ENCODE results near the gene RHBDL1.
"Not testable (repeated sequence)": the region's sequence is repeated elsewhere in the genome, so short reads cannot be mapped to it uniquely, and the experiment has no call there.

RHBDL1 gene

DNA sequence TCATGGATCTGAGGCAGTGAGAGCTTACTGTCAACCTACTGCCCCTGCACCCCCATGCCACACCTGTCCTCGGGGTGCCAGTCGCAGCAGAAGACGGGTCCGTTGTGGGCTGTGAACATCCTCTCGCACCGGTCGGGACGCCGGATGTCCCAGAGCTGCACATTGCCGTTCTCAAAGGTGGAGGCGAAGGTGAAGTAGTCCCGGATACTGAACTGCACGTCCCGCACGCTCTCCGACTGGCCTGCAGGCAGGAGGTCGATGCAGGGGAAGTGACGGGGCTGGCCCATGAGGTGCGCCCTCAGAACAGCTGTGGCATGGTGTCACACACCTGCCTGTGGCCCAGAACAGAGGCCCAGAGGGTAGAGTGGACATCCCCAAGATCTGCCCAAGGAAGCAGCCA is 12.0 kb downstream of the RHBDL1 start:
- no peak for DNase-seq

DNA sequence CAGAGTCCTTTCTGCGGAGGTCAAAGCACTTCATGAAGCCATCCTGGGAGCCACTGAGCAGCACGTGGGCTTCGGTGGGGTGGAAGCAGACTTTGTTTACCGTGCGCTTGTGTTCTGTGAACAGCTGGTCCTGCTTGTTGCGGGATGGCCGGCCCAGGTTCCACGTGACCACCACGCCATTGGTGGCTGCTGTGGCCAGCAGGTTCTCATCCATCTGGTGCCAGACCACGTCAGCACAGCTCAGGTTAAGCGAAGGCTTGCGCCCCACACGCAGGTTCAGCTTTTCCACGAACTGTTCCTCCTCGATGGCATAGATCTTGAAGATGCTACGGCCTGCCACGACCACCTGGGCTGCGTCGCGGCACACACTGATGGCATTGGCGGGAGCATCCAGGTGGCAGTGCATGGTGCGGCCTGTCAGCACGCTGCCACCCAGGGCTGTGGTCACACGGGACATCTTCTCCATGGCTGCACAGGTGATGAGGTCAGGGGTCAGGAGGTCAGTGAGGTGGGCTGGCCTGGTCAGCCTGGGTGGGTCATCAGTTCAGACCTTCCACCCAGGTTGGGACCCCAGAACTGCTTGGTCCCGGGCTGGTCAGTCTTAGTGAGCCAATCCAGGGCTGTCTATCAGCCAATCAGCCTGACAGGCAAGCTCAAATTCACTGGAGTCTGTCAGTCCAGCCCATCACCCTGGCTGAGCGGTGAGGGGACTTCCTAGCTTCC is 13.9 kb downstream of the RHBDL1 start:
- DNase-seq: no peak

DNA sequence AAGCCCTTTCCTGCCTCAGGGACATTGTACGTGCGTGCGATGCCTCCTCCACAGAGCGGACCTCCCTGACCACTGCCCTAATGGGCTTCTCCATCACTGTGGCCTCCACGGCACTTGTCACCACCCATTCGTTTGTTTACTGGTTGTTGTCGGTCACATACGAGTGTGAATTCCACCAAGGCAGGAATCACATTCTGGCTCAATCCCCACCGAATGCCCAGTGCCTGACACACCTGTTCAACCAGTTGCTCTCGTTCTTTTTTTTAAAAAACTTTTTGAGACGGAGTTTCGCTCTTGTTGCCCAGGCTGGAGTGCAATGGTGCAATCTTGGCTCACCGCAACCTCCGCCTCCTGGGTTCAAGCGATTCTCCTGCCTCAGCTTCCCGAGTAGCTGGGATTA is 15.8 kb downstream of the RHBDL1 start:
- DNase-seq: not testable (repeated sequence)

DNA sequence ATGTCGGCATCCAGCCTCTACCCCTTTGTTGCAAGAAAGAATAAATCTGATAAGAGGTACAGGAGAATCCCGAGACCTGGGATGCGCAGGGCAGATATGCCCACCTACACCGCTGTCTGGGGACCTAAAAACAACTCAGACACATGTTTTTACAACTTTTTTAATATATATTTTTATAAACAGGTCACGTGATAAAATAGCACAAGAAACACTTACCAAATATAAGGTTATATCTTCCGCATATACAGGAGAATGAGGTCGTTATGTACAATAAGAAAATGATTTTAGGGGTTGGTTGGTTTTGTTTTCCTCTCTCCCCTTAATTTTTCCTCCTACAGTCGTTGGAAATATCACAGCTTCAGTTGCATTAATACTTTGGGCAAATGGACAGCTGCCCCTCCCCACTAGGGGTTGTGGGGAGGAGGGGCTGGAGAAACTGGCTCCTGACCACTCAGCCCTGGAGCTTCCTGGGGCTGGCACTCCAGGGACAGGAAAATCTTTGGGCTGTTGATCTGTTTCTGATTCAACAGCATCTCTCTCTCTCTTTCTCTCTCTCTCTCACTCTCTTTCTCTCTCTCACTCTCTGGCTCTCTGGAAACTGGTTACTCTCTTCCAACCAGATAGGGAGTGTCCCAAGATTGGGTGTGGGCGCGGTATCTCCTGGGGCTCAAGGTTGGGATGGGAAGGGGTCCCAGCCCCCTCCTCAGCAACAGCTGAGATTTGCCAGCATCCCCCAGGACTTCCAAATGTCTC is 17.1 kb downstream of the RHBDL1 start:
- no peak for DNase-seq

DNA sequence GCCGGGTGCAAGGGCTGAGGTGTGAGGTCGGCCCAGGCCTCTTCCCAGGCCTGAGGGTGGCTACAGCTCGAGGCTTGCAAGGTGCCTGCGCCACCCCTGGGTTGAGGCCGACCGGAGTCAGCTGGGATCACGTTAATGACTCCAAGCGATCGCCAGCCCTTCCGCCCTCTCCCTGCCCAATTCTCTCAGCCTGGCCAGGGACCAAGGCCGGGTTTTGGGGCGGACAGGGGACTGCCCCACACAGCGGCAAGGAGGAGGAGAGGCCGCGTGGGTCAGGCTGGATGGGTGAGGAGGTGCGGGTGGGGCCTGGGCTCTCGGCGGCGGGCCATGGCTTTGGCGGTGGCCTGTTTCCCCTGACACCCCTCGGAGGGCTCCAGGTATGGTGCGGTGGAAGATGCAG is 17.9 kb downstream of the RHBDL1 start:
- no peak for DNase-seq

DNA sequence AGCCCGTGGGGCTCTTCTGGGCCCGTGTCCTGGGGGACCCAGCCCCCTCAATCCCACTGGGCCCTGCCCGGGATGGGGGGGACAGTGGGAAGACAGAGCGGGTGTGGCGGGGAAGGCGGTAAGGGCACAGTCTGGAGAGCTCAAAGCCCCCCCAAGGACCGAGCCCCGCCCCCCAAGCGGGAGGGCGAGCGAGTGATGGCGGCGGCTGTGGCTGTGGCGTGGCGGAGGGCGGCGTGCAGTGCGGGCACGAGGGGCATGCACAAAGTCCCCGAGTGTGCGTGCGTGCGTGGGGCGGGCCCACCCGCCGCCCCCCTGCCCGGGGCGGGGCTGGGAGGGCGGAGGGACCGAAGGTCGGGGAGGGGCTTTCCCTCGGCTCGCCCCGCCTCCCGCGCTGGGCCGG is 18.3 kb downstream of the RHBDL1 start:
- DNase-seq: peak in 4 of 6 experiments; percentile 22 to 40 (median 31)

DNA sequence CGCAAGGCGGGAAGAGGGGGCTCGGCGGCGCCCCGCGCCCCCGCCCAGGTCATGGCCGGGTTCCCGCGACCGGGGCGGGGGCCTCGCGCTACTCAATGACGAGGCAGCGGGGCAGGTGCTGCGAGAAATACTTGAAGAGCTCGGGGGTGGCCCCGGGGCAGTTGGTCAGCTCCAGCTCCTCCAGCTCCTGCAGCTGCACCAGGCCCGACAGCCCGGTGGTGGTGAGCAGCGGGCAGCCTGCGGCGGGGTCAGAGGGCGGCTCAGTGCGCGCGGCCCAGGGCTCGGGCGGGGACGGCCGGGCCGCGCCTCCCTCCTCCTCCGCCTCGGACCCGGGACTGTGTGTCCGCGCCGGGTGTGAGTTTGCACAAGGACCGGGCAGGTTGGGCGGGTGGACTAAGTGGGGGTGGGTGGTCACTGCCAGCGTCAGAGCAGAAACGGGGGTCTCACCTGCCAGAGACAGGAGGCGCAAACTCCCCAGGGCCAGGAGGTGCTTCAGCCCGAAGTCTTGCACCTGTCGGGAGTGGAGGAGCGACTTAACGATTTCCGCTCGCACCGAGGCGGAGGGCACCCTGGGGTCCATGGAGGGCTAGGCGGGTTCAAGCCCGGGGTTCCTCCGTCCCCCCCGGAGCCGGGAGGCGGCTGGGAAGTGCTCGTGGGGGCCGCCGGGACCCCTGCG is 18.9 kb downstream of the RHBDL1 start:
- peak in 2 of 6 experiments; percentile 25 to 56 for DNase-seq

DNA sequence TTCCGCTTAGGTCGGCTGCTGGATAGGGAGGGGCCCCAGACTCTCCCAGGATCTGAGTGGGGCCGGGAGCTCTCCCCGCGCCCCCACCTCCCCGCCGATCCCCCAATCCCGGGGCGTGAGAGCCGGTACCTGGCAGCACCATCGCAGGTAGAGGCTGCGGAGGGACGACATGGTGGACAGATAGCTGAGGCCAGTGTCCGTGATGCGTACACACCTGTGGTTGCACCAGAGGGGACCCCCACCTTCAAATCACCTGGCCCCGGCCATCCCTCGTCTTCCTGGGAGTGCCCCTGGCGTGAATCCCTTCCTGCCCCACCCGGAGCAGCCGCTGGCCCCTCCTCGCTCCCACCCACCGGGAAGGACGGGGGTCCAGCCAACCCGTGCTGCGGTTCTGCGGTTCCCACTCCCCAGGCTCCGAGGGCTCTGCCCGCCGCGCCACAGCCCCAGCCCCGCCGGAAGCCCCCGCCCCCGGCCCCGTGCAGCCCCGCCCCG is 19.4 kb downstream of the RHBDL1 start:
- no peak for DNase-seq

DNA sequence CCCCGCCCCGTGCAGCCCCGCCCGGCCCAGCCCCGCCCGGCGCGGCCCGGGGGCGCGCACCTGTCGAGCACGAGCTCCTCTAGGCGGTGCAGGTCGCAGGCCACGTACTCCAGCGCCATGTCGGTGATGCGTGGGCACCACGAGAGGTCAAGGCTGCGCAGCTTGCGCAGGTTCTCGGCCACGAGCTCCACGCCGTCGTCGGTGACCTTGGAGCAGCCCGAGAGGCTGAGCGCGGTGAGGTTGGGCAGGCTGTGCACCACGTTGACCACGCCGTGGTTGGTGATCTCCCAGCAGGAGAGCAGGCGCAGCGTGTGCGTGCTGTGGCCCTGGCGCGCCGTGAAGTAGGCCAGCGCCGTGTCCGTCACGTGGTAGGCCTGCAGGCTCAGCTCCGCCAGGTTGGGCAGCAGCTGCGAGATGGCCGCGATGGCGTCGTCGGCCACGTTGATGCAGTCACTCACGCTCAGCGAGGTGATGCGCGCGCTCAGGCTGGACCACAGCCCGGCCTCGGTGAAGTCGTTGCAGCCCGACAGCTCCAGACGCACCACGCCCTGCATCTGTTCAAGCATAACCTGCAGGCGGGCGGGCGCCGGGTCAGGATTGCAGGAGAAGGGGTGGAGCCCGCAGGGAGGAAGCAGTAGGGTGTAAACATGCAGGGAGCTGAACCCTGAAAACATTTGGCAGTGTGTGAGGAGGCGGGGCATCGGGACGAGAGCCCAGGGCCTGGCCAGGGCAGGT is 20.1 kb downstream of the RHBDL1 start:
- DNase-seq: peak; percentile 61 to 84 (median 71)

DNA sequence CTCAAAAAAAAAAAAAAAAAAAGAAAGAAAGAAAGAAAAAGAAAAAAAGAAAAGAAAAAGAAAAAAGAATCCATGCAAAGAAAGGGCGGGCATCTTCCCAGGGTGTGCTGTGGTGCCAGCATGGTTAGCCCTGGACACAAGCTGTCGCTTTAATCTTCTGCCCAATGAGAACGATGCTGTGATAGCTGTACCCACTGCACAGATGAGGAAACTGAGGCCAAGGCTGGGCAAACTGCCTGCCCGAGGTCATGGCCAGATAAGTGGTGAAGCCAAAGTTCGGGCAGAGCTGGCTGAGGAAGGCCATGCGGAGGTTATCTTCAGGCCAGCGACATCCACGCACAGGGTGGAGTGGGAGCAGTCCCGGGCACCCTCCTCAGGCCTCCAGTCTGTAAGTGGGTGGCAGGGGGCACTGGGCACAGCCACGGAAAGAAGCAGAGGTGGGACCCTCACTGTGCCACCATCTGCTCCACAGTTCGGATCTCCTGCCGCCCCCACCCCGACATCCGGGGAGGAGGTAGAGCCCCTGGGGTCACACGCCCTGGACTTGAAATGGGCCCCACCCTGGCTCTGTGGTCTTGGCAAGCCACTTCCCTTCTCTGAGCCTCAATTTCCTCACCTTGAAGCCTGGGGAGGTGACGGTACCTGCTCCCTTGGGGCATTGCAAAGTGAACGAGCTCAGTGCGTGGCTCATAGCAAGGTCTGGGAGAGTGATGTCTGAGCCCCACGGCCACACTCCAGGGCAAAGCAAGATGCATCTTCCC is 23.6 kb downstream of the RHBDL1 start:
- DNase-seq: no peak

DNA sequence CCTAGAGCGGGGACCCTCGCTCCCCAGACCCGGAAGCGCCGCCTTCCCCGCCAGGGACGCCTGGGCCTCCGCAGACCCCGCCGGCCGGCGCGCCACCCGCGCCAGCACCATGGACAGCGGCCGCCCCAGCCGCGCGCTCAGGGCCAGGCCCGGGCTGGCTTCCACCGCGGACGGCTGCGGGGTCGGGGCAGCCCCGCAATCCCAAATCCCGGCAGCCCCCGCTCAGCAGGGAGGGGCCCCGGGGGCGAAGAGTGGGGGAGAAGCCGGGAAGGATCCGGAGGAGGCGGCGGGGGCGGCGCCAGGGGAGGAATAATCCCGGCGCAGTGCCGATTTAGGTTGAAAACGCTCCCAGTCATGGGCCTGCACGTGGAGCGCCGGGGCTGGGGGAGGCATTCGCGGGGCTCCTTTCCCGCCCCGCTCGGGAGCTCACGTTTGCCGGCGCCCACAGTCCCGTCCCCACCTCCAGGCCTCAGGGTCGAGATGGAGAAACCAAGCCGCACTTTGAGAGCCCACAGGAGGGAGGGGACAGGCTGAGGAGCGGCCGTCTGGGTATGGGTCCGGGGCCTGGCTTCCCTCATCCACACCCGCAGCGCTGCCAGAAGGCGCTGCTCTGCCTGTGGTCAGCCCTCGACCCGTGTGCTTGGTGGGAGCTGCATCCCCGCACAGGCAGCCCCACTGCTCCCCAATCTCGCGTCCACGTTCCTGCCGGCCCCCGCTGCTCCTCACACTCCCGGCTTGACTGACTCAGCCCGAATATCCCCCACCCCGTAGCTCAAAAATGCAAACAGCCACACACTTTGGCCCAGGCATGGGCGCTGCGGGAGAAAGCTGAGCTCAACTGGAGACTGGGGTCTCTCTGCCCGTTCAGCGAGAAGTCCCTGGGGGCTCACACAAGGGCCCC is 25.5 kb downstream of the RHBDL1 start:
- peak; percentile 9 to 69 (median 41) for DNase-seq

DNA sequence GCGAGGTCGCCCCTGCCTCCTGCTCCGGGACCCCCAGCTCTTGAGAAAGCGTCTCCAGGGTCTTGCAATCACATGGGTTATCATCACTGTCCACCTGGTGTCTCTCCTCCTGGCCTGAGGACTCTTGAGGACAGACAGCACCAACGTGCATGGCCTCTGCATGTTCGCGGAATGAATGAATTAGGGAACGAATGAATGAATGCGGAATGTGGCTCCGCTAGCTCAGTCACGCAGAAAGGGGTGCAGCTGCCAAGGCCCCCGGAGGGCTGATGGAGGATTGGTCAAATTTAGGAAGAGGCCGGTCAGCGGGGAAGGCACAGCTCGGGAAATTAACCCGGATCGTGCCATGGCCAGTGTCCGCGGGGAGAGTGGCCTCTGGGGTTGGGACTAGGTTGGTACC is 26.9 kb downstream of the RHBDL1 start:
- no peak for DNase-seq

DNA sequence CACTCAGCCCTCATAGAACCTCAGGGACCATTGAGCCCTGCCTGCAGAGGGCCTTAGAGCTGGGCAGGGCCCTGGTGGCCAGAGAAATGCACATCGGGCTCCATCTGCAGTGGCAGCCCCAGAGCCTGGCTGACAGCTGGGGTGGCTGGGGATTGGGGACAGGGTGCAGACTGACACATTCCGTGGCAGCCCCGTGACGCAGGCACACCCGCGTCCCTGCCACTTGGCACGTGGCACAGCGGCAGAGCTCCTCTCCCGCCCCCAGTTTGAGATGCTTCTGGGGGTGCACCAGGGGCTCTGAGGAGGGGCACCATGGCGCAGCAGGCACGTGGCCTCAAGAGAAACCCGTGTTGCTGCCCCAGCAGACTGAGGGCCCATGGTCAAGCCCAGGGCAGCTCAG is 27.9 kb downstream of the RHBDL1 start:
- DNase-seq: no peak

DNA sequence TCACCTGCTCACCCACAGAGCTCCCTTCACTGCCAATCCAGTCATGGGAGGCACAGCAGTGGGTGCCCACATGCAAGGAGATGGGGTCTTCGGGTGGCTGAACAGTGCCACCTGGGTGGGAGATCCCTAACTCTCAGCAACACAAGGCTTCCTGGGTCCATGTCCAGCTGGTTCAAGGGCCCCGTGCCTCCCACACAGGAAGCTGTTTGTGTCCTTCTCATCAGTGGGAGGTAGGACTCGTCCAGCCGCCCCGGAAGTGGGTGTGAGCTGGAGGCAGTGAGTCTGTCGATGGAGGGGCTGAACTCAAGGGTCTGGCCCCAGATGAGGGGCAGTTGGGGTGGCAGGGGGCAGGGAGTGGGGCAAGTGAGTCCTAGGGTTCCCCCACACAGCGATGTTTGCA is 28.6 kb downstream of the RHBDL1 start:
- no peak for DNase-seq

DNA sequence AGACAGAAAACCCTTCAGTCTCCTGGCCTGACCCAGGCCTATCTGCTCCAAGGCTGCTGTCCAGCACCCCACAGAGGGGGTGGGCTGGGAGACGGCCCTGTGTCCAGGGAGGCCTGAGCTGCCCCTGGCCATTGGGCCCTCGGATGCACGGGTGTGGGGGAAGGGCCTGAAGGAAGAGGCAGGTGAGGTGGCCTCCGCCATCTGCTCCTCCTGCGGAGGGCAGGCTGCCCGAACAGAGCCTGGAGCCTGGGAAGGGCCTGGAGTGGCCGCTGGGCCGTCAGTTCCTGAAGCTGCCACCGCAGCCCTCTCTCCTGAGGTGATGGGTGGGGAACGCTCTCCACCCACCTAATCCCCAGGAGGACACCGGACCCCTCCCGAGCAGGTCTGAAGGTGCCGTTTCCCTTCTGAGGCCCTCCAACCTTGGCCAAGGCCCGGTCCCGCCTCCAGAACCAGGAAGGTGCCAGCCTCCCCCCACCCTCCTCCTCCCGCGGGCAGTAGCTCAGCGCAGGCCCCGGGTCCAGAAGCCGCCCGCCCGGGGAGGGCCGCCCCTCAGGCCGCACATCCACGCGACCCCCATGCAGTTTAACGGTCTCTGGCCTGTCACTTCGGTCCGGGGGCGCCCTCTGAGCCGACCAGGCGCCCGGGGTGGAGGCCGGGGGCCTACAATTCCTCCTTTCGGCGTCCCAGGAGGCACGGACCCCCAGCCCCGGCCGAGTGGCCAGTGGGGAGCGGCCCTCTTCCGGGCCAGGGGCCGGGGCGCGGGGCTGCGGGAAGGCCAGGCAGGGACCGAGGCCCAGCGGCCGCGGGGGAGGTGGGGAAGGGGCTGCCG is 29.3 kb downstream of the RHBDL1 start:
- no peak for DNase-seq

DNA sequence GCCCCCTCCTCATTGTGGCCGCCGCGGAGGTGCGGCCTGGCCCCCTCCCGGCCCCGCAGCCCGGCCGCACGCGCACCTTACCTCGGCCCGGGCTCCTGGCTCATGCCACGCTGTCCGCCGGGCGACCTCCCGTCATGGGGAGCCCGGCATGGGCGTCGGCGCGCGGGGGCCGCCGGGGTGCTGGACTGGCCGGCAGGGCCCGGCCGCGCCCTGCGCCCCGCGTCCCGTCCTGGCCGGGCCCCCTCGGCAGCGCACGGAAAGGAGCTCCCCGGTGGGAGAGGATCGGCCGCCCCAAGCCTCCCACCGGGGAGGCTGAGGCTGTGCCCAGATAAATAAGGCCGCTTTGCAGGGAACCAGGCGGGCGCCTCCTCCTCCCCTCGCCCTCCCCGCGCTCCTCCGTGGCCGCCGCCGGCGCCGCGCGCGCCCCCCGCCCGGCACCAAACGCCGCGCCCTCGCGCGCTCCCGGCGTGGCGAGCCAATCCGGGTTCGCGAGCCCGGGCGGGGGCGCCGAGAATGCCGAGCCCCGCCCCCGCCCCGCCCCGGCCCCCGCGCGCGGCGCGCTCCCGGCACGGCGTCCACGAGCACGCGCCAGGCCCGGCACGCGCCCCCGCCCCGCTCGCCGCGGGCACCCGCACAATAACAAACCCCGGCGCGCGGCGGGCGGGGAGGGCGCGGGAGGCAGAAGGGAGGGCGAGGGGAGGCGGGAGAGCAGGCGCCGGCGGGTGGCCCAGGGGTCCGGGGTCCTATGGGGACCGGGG is 30.1 kb downstream of the RHBDL1 start, which contains the start of gene FBXL16:
TSS of gene FBXL16 (minus strand) at position 371 of the 758 bp plus-strand sequence. CDS start 8,396 bp downstream, outside the sequence.
- peak in 1 of 6 experiments; percentile 13 for DNase-seq

DNA sequence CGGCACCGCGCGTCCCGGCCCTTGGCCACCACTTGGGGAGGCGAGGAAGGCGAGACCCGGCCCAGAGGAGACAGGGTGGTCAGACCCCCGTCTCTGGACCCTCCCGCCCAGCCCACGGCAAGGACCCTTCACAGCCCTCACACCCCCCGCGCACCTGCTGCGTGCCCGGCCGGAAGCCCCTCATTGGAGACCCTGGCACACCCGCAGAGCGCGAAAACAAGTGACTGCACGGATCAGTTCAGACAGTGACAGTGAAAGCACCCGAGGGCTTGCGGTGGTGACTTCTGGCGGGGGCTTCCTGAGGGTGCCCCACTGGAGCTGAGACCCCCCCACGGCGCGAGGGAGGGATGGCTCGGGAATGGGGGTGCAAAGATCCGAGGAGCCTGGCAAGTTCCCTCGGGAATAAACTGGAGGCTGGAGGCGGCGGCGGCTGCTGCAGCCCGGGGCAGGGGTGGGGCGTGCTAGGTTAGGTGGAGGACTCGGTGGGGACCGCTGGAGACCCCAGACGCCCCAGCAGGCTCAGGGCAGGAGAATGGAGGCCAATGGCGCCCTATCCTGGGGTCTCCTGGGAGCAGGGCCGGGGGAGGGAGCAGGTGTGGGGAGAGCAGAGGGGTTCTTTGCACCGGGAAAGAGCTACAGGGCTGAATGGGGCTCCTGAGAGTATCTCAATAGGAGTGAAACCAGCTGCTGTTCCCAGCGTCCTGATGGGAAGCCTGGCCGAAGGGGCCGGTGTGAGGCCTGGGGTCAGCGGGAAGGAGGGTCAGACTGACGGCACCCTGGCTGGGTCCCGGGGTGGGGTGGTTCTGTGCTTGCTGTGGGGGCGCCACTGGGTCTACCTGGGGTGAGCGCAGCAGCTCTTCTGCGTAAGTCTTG is 31.0 kb downstream of the RHBDL1 start:
- DNase-seq: no peak

DNA sequence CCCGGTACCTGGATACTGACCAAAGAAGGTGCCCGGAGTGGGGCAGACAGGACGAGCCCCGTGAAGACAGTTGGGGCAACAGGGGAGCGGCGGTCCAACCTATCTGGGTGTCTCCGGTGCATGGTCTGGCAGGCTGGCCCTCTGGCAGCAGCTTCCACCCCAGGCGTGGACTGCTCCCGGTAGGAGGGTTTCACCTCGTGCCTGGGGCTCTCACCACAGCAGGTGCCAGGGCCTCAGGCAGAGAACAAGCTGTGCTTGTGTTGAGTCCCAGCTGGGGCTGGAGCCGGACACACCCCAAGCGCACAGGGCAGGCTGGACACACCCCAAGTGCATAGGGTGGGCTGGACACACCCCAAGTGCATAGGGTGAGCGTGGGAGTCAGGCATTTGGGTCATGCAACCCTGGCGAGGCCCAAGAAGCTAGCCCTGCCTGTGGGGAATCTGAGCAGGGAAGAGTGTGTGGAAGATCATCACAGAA is 31.6 kb downstream of the RHBDL1 start:
- DNase-seq: no peak

Data from stimulated activated naive CD4-positive, alpha-beta T cell (primary cell).